ENCODE results near the gene FLT4. TPM values are rescaled to one million over a fixed set of nuclear protein-coding genes. Genes with fewer than 3 reads are reported as not detected.

FLT4 gene
- total RNA-seq, 1 donor from 2014 or later = 0.56 TPM

DNA sequence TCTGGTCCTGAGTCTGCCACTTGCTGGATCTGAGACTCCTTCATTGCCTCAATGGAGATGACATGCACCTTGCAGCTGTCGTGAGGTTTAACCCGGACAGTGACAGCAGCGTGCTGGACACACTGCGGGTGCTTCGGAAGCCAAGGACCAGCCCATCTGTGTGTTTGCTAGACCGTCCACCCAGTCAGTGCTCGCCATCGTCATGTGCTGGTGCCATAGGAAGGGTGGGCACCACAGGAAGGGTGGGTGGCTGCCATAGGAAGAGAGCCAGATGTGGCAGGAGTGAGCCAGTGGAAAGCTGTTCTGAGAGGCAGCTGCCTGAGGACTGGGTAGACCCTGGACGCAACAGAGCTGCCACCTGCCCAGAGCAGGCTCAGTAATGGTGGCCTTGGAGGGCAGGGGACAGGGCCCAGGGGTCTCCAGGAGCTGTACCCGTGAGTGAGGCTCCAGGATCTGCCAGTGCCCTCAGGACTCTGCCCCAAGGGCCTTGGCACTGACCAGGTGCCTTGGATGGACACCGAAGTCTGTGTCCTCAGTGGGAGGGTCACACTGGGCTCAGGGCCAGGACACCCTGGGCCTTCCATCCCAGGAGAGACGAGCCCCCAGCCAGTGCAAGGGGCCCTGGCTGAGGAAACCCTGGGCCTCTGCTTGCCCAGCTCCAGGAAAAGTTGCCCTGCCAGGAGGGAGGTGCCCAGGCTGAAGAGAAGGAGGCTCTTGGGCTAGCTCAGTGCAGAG lies 21.8 kb downstream of the FLT4 start:
- intact Hi-C loops (cut with micrococcal nuclease) = no loop called here

DNA sequence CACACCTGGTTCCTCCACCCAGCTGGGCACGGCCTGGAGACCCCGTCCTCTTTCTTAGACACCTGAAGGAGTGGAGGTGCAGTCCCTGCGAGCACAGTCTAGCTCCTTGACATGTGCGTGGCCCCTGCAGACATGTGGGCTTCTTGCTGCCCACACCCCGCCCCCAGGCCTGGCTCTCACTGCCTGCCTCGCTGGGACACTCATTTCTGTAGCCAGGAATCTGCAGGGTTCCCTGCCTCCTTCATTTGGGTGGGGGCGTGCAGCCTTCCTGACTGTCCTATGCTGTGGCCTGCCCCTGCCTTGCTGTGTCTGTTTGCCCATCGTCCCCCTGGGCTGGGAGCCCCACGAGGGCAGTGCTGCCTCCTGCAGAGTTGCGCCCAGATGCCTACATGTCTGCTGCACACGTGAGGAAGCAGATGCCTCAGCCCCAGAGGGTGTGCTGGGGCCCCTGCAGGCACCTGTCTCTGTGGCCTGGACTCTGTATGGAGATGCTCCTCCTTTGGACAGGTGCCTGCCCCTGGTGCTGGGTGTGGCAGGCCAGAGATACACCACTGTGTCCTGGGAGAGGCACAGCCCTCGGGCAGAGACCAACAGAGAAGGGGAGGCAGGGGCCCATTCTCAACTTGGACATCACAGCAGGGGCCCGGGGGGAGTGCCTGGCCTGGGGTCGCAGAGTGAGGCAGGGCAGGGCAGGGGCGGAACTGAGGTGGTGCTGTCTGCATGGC lies 22.6 kb downstream of the FLT4 start:
- intact Hi-C loops (cut with micrococcal nuclease) = no loop called here

DNA sequence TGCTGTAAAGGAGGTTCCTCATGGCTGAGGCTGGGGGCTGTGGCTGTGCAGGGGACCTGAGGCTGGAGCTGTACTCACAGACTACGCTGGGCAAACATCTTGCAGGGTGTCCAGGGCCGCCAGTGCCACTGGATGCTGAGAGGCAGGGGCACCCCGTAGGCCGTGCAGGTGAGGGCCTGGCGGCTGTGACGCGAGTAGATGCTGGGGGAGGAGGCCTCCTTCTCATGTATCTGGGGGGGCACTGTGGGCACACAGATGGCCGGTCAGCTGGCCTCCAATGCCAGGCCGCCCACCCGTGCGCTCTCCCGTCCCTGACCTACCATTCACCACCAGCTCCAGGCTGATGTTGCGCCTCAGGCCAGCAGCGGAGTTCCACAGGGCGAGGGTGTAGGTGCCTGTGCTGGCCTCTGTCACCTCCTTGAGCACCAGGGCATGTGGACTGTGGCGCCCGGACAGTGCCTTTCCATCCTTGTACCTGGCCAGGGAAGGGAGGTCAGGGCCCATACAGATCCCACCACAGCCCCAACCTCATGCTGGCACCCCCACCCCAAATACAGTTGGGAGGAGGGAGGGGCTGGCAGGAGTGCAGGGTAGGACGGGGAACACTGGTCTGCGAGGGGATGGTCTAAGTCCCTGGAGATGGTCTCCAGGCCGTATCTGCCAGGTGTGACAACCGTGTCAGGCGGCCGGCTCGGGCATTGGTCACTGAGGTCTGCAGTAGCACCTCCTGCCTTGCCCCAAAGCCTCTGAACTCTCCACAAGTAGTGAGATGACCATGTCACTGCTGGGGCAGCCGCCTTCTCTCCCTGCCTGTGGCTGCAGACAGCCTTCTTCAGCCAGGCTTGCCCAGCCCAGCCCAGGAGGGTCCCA lies 23.4 kb downstream of the FLT4 start:
- intact Hi-C loops (cut with micrococcal nuclease) = no loop called here

DNA sequence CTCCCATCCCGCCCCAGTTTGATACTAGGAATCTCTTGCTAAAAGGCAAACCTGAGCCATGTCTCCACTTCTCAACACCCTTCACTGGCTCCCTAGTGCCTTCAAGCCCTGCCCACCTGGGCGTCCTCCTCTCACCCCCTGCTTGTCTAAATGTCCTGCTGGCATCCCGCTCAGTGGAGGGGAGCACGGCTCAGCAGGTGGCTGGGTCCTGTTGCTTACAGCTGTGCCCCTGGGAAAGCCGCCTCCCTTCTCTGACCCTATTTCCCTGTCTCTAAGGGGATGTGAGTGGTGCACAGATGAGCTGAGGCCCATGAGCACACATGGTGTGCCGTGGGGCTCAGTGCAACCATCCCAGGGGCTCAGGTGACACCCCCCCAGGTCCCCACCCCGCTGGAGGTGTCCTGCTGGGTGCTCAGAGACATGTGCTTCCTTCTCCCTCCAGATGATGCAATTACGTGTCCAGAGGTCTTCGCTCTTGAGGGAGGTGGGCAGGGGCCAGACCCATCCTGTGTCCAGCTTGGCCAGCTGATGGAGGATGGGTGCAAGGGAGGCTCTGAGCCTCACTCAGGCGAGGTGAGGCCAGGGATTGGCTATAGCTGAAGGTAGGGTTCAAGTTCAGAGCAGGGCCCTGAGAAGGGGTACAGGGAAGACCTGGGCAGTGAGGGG lies 24.1 kb downstream of the FLT4 start:
- intact Hi-C loops (cut with micrococcal nuclease) = no loop called here

DNA sequence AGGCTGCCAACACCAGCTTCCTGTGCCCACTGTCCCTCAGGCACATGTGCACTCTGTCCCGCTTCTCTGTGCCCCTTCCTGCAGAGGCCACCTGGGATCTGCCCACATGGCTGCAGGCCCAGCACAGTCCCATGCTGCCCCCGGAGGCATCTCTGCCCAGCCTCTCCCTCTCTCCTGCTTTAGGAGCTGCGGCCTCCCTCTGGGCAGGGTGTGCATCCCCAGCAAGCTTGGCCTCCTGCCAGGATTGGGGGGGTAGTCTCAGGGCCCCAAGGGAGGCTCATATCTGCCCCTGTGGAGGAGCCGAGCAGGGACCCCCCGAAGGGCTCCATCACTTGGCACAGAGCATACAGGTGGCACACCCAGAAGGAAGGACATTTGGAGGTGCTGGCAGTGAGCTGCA lies 24.8 kb downstream of the FLT4 start:
- intact Hi-C loops (cut with micrococcal nuclease) = no loop called here

DNA sequence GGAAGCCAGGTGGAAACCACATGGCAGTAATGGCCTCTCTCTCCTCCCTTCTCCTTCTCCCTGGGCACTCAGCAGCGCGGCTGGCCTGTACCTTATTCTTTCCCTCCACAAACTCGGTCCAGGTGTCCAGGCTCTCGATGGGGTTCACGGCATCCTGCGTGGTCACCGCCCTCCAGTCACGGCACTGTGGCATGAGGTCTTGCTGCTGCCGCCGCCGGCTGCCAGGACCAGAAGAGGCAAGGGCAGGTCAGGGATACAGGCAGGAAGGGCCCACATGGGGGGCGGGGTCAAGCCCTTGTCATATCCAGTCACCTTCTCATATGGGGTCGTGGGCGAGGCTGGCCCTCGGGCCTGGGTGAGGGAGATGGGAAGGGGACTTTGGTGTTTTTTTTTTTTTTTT lies 25.6 kb downstream of the FLT4 start:
- intact Hi-C loops (cut with micrococcal nuclease) = no loop called here

DNA sequence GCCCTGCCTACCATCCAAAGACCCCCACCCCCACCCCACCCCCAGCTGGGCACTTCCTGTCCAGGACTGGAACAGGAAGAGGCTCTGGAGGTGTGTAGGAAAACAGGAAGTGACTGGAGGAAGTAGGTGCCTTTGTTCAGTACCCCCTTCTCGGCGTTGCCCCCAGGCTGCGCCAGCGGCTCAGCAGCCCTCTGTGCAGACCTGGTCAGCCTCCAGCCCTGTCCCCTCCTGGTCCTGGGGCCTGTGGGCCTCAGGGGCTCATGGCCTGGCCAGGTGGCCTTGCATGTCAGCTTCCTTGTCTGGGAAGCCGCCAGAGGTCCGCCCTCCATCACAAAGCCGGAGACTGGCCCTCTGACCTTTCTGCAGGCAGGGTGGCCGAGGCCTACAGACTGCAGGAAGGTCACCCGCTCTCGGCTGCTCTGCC lies 26.0 kb downstream of the FLT4 start:
- intact Hi-C loops (cut with micrococcal nuclease) = no loop called here

DNA sequence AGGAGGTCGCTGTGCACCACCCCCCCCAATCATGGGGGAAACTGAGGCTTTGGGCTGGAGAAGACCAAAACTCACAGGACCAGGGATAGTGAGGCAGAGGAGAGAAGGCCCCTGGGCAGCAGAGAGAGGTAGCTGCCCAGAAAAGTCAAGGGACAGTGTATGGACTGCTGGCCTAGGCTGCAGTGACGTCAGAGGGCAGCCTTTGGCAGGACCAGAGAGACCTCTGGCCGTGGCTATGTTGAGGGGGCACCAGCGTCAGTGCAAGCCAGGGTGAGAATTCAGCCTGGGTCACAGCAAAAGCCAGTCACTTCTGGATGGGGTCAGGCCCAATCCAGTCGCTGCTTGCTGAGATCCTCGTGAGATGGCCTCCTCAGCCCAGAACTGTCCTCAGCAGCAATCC lies 26.5 kb downstream of the FLT4 start:
- intact Hi-C loops (cut with micrococcal nuclease) = no loop called here

DNA sequence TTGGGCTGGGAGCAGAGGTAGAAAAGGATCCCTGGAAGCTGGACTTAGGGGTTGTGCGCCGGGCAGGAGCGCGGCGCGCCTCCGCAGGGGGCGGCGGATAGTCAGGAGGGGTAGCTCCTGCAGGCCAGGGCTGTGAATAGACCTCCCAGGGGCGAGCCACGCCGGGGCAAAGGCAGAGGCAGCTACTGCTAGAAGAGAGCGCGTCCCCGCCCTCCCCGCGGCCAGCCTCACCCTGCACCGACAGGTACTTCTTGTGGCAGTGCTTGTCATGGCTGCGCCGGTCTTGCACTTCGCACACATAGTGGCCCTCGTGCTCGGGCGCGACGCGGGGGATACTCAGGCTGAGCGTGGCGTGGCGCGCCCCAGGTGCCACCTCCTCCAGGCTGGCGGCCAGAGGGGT lies 28.1 kb downstream of the FLT4 start:
- intact Hi-C loops (cut with micrococcal nuclease) = no loop called here

DNA sequence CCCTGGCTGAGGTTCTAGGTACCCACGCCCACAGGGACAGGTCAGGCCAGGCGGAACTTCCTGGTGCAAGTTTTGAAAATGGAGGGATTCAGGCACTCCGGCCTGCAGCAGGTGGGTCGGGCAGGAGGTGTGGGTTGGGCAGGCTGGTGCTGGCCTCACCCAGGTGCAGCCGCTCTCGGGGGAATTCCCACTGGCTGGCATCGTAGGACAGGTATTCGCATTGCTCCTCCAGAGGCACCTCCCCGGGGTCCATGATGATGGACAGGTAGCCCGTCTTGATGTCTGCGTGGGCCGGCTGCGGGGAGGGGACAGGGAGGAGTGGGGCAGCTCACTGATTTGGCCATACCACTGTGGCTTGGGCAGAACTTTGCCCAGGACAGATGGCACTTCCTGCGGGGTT lies 29.4 kb downstream of the FLT4 start:
- intact Hi-C loops (cut with micrococcal nuclease) = no loop called here

DNA sequence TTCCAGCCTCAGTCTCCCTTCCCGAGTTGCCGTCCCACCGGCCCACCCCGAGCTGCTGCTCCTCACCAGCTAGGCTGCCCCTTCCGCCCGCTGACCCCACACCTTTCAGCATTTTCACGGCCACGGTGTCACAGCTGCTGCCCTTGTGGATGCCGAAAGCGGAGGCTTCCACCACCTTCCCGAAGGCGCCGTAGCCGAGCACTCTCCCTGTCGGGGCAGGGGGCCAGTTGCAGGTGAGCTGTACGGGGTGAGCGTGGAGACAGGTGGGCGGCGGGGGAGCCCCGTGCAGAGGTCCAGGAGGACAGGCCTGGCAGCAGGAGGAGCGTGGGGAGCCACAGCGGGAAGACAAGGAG lies 29.9 kb downstream of the FLT4 start:
- intact Hi-C loops (cut with micrococcal nuclease) = no loop called here

DNA sequence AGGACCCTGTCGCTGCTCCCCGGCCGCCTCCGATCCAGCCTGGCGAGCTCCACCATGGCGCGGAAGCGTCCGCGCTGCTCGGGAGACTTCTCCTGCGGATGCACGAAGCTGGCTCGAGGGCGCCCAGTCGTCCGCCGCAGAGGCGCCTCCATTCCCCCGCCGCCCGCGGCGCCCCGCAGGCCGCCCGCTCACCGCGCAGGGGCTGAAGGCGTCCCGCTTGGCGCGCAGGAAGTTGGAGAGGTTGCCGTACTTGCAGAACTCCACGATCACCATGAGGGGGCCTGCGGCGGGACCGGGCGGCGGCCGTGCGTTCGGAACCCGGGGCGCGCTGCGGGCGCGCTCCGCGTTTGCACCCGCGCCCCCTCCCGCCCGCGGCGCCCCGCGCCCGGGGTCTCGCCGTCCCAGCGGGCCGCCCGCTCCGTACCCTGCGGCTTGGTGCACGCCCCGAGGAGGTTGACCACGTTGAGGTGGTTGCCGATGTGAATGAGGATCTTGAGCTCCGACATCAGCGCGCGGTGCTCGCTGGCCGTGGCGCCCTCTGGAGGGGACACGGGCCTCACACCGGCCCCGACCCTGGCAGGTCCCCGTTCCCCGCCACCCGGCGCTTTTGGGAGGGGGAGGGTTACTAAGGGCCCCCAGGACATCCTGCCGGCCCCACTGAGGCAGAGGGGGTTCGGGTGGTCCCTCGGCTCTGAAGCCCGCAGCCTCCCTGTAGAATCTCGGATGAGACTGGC lies 30.4 kb downstream of the FLT4 start:
- intact Hi-C loops (cut with micrococcal nuclease) = no loop called here

DNA sequence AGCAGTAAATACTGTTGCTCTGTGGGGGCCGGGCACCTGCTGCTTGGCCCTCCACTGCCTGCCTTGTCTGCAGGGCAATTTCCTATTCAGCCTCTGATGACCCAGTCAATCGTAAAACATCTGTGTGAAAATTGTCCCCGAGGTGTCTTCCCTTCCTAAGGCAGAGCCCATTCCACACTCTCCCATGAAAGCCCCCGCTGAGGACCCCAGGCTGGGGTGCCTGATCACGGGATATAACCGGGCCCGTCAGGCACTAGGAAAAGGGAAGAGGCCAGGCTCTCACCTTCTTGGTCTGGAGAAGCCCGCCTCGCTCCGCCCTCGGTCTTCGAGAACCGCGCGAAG lies 30.9 kb downstream of the FLT4 start:
- intact Hi-C loops (cut with micrococcal nuclease) = no loop called here

DNA sequence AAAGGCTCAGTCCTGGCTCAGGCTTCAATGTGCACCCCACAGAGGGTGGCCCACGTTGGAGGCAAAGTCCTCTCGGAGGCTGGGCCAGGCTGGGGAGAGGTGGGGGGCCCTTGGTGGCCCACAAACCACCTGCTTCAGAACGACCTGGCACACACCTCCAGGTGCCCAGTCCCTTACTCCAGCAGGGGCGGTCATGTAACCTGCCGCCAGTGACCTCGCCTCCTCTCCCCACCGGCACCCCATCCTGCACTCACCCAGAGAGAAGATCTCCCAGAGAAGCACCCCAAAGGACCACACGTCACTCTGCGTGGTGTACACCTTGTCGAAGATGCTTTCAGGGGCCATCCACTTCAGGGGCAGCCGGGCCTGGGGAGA lies 35.6 kb downstream of the FLT4 start:
- intact Hi-C loops (cut with micrococcal nuclease) = no loop called here

DNA sequence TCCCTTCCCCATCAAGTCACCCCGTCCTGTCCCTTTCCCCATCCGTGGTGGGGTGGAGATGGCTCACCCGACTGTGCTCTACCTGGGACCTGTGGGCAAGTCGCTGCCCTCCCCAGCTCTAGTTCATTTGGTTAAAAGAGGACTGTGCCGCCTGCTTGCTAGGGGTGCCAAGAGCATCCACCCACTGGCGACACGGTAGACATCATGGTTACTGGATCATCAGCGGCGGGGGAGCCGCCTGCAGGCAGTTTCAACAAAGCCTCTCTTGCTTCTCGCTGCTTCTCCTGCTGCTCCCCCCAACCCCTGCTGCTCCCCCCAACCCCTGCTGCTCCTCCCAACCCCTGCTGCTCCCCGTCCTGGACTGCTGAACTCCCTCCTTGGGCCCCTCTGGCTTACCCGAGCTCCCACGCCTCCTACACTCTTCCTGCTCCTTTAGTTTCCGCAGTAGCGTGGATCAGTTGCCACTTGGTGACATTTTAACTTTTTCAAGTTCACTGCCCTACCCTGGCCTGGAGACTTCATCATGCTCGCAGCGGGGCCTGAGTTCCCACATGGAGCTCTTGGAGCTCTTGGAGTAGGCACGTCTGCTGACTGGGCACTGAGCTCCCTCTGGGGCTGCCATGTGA lies 36.1 kb downstream of the FLT4 start:
- intact Hi-C loops (cut with micrococcal nuclease) = no loop called here

DNA sequence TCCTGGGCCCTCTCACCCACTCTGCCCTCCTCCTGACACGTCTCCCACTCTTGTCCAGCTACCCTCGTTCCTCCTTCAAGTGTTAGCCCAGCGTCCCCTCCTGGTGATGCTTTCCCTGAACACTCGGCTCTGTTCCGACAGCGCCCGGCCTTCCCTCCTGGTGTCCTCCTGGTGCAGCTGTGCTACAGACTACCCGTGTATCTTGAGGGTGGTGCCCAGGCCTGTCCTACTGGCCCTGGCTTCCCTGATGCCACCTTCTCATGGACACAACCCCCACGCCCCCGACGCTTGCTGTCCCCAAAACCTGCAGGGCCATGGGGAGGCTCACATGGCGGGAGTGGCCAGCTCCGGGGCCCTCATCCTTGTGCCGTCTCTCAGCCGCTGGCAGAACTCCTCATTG lies 36.7 kb downstream of the FLT4 start:
- intact Hi-C loops (cut with micrococcal nuclease) = no loop called here

DNA sequence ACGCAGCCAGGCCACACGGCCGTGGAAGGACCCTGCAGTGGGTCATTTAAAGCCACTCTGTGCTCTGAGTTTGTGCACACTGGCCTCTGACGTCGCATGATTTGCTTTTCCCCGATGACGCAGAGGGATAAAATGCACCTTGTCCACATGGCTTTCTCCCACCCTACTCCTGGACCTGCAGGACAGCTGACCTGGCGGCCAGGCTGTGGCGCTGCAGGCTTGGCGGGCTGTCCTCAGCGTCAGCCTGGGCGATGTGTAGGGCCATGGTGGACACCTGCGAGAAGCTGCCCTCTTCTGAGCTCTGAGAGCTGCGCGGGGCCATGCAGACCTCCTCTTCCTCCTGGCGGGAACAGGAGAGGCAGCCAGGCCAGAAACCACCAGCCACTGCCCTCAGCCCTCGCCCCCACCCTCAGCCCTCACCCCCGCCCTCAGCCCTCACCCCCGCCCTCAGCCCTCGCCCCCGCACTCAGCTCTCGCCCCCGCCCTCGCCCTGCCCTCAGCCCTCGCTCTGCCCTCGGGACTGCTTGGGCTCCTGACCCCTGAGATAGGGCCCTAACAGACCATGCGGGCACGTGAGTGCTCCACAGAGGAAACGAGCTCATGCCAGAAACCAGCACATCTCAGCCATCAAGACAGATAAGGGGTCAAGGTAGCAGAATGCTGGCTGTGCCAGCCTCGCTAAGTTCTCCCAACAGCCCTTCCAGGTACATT lies 38.1 kb downstream of the FLT4 start:
- intact Hi-C loops (cut with micrococcal nuclease) = no loop called here

DNA sequence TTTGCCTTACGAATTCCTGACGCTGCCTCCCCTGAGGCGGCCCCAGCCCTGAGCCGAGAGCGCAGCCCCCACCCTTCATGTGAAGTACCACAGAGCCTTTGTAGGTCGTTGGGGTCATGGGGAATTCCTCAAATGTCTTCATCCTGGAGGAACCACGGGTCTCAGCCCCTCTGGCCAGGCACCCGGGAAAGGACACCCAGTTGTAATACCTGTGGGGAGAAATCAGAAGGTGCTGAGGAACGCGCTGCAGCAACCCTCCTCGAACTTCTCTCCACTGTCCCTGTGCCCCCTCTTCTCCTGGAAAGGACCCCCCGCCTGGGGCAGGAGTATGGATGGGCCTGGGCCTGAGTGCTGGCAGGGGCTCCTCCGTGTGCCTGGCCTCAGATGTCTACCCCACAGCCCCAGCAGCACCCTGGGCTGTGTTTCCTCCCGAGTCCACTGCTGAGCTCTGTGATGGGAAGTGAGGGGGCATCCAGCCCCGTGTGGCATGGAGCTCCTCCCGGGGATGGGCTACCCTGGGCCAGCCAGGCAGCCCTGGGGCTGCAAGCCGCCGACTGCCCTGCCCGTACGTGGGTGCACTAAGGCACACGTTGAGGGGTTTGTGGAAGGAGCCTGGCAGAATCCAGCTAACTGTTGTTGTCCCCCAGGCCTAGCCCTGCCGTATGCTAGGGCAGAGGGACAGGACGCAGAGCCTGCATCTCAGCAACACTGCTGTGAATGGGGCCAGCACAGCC lies 39.4 kb downstream of the FLT4 start:
- intact Hi-C loops (cut with micrococcal nuclease) = loop anchor here (5.0 kb wide), 1 partner anchor 138 kb away; no protein-coding TSS in a partner anchor

DNA sequence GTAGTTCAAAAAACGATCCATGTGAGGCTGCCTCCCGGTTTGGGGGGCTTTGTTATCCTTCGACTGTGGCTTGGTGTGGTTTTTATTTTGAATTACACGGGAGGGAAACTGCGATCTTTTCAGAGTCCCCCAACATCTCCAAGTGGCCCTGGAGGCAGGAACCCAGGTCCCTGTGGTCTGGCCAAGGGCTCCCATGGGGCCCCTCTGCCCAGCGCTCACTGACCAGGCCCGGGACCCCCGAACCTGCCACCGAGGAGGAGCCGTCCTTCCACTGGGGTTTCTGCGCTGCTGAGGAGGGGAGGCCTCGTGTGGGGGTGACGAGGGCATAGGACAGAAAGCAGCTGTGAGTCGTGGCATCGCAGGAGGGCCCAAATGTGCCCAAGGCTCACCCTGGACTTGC lies 40.0 kb downstream of the FLT4 start:
- intact Hi-C loops (cut with micrococcal nuclease) = loop anchor here (5.0 kb wide), 1 partner anchor 137 kb away; no protein-coding TSS in a partner anchor

Data from T-helper 1 cell treated with Interleukin-12 subunit alpha and Interleukin-12 subunit beta and Interleukin-4 antibody, amounts not matched to agents 30 ng/mL and 1 ng/mL, for 36 hours (primary cell).